ENCODE results near the gene EXOC3L1.

DNA sequence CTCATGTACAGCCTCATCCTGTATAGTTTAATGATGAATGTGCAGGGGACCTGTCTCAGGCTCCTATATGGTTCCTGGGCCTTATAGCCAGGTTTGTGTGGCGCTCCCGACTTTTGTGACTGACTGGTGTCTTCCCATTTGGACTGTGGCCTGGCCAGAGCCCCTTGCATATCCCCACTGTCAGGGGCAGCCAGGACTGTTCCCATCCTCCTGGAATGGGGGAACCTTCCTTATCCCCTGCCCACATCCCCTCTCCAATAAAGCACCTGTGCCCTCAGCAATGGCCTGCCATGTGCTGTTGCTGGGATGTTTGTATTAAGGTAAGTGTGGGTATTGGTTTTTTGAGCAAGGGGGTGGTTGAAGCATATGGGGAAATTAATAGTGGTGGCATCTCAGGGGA is 41.7 kb downstream of the EXOC3L1 start:
- TF ChIP-seq, protein P1, sequence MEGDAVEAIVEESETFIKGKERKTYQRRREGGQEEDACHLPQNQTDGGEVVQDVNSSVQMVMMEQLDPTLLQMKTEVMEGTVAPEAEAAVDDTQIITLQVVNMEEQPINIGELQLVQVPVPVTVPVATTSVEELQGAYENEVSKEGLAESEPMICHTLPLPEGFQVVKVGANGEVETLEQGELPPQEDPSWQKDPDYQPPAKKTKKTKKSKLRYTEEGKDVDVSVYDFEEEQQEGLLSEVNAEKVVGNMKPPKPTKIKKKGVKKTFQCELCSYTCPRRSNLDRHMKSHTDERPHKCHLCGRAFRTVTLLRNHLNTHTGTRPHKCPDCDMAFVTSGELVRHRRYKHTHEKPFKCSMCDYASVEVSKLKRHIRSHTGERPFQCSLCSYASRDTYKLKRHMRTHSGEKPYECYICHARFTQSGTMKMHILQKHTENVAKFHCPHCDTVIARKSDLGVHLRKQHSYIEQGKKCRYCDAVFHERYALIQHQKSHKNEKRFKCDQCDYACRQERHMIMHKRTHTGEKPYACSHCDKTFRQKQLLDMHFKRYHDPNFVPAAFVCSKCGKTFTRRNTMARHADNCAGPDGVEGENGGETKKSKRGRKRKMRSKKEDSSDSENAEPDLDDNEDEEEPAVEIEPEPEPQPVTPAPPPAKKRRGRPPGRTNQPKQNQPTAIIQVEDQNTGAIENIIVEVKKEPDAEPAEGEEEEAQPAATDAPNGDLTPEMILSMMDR (IDR thresholded peaks at IDR 0.05; ENCODE audit: insufficient read depth, low read length): no peak
- no peak for TF ChIP-seq POLR2AphosphoS5 (IDR thresholded peaks at IDR 0.05; ENCODE audit: low read depth)
- TF ChIP-seq, protein P2, sequence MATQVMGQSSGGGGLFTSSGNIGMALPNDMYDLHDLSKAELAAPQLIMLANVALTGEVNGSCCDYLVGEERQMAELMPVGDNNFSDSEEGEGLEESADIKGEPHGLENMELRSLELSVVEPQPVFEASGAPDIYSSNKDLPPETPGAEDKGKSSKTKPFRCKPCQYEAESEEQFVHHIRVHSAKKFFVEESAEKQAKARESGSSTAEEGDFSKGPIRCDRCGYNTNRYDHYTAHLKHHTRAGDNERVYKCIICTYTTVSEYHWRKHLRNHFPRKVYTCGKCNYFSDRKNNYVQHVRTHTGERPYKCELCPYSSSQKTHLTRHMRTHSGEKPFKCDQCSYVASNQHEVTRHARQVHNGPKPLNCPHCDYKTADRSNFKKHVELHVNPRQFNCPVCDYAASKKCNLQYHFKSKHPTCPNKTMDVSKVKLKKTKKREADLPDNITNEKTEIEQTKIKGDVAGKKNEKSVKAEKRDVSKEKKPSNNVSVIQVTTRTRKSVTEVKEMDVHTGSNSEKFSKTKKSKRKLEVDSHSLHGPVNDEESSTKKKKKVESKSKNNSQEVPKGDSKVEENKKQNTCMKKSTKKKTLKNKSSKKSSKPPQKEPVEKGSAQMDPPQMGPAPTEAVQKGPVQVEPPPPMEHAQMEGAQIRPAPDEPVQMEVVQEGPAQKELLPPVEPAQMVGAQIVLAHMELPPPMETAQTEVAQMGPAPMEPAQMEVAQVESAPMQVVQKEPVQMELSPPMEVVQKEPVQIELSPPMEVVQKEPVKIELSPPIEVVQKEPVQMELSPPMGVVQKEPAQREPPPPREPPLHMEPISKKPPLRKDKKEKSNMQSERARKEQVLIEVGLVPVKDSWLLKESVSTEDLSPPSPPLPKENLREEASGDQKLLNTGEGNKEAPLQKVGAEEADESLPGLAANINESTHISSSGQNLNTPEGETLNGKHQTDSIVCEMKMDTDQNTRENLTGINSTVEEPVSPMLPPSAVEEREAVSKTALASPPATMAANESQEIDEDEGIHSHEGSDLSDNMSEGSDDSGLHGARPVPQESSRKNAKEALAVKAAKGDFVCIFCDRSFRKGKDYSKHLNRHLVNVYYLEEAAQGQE (IDR thresholded peaks at IDR 0.05; ENCODE audit: insufficient replicate concordance, low read depth): no peak

Data from HL-60 (cell line).